ENCODE measurements around the gene ACOT4.
"Not testable (repeated sequence)": the region's sequence is repeated elsewhere in the genome, so short reads cannot be mapped to it uniquely, and the experiment has no call there.

Gene ACOT4

GRCh38 chr14:73591690-73592449 is at the start of gene ACOT4:
Gene ACOT4 (plus strand): TSS chr14:73591873. CDS start chr14:73591960, 87 bp downstream.
- DNase-seq = peak; percentile 85

DNA sequence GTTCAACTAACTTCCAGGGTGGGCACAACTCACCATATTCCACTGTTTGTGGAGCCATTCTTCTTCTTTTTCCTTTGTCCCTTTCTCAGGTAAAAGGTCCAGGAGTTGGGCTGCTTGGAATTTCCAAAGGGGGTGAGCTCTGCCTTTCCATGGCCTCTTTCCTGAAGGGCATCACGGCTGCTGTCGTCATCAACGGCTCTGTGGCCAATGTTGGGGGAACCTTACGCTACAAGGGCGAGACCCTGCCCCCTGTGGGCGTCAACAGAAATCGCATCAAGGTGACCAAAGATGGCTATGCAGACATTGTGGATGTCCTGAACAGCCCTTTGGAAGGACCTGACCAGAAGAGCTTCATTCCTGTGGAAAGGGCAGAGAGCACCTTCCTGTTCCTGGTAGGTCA is 48.7 kb upstream of the ACOT4 start:
- not testable (repeated sequence) for DNase-seq

GRCh38 chr14:73545353-73545752 is 46.3 kb upstream of the ACOT4 start:
- not testable (repeated sequence) for DNase-seq

GRCh38 chr14:73549097-73549496 is 42.6 kb upstream of the ACOT4 start:
- not testable (repeated sequence) for DNase-seq

DNA sequence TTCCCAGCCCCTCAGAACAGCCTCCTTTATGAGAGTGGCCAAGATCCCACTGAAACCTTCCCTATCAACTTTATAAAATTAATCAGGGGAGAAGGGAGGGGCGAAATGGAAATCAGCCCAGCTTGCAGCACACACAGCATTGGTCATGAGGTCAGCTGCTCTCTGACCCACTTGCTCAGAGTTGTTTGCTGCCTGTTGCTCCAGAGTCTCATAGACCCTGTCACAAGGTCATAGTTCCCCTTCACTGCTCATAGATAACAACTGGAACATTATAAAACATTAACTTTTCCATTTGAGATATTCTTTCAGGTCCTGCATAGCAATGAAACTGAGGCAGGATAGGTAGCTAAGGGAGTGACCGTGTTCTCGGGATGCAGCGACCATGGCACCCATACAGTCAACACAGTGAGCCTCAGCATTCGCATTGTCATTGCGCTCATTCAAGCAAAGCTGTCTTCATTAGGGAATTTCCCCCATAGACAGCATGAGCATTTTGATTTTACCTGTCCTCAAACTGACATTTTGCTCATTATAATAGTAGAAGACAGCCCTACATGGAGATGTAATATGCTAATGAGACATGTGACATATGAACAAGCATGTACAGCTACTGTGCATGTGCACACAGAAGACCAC is 41.7 kb upstream of the ACOT4 start:
- not testable (repeated sequence) for DNase-seq

DNA sequence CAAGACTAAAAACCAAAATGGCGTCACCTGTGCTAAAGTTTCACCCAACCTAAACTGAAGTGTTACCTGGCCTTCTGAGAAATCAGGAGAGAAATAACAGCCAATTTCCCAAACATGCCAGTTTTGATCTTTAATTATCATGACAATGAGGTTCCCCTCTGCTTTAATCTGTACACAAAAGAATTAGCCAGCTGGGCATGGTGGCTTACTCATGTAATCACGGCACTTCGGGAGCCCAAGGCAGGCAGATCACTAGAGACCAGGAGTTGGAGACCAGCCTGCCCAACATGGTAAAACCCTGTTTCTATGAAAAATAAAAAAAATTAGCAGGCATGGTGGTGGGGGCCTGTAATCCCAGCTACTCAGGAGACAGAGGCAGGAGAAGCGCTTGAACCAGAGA is 37.8 kb upstream of the ACOT4 start:
- DNase-seq = no peak

- not testable (repeated sequence) for DNase-seq
Observed at GRCh38 chr14:73557201-73557600, 34.5 kb upstream of the ACOT4 start.

- not testable (repeated sequence) for DNase-seq
Observed at GRCh38 chr14:73558238-73558637, 33.4 kb upstream of the ACOT4 start.

DNA sequence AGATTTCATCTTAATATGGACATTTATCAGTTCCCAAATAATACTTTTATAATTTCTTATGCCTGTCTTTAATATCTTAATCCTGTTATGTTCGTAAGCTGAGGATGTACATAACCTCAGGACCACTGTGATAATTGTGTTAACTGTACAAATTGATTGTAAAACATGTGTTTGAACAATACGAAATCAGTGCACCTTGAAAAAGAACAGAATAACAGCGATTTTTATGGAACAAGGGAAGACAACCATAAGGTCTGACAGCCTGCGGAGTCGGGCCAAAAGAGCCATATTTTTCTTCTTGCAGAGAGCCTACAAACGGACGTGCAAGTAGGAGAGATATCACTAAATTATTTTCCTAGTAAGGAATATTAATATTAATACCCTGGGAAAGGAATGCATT is 29.4 kb upstream of the ACOT4 start:
- DNase-seq = not testable (repeated sequence)

DNA sequence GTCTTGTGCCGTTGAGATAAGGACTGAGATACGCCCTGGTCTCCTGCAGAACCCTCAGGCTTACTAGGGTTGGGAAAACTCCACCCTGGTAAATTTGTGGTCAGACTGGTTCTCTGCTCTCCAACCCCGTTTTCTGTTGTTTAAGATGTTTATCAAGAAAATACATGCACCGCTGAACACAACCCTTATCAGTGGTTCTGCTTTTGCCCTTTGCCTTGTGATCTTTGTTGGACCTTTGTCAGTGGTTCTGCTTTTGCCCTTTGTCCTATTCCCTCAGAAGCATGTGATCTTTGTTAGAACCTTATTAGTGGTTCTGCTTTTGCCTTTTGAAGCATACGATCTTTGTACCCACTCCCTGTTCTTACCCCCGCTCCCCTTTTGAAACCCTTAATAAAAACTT is 29.0 kb upstream of the ACOT4 start:
- DNase-seq = not testable (repeated sequence)

- not testable (repeated sequence) for DNase-seq
Observed at GRCh38 chr14:73566431-73566830, 25.2 kb upstream of the ACOT4 start.

DNA sequence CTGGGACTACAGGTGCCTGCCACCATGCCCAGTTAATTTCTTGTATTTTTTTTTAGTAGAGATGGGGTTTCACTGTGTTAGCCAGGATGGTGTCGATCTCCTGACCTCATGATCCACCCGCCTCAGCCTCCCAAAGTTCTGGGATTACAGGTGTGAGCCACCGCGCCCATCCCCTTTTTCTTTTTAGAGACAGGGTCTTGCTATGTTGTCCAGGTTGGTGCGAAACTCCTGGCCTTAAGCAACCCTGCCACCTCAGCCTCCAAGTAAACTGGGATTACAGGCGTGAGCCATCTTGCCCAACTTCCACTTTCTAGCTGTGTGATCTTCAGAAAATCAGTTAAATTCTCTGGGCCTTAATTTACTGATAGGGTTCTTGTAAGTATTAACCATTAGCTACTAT is 24.7 kb upstream of the ACOT4 start:
- not testable (repeated sequence) for DNase-seq

GRCh38 chr14:73567358-73567757 is 24.3 kb upstream of the ACOT4 start:
- DNase-seq = no peak

DNA sequence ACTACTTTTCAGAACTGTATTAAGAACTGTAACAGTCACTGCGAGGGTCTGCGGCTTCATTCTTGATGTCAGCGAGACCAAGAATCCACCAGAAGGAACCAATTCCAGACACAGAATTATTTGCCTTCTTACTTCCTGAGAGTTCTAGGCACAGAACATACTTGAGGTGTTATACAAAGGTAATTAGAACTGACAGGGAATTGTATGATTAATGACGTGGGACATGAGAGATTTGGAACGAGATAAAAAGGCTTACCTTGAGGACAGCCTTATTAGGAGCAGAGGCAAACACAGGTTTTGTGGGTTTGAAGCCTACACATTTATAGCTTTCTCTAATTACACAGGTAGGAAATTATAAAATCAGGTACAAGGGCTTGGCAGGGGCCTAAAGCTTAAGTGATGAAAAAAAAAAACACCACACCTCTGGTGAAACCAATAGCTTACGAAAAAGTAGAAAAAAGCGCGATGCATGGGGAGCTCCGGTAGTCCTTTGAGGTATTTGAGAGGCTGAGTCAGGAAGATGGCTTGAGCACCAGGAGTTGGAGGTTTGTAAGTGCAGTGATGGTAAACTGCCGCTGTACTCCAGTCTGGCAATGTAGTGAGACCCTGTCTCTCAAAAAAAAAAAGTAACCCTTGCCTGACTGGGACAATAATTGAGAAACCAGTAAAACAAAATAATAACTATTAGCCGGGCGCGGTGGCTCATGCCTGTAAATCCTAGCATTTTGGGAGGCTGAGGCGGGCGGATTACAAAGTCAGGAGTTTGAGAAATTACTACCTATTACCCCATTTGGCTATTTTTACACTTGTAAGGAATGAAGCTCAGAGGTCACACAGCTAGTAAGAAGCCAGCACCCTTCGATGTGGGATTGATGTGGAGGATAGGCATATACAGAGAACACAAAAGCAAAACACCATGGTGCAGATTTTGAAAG is 23.5 kb upstream of the ACOT4 start:
- DNase-seq = peak; percentile 8

DNA sequence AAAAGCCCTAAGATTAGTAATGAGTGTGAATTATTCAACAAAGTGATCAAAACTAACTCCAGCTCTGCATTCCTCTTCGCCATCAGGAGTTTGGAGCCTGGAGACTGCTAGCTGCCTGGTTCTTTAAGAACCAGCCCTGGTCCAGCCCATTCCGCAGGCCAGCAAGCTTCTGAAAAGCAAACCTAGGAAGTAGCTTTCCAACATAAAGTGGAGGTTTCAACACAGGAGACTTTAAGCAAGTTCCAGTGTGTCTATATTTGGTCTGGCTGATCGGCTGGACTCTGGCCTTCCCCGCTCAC is 22.8 kb upstream of the ACOT4 start:
- not testable (repeated sequence) for DNase-seq

DNA sequence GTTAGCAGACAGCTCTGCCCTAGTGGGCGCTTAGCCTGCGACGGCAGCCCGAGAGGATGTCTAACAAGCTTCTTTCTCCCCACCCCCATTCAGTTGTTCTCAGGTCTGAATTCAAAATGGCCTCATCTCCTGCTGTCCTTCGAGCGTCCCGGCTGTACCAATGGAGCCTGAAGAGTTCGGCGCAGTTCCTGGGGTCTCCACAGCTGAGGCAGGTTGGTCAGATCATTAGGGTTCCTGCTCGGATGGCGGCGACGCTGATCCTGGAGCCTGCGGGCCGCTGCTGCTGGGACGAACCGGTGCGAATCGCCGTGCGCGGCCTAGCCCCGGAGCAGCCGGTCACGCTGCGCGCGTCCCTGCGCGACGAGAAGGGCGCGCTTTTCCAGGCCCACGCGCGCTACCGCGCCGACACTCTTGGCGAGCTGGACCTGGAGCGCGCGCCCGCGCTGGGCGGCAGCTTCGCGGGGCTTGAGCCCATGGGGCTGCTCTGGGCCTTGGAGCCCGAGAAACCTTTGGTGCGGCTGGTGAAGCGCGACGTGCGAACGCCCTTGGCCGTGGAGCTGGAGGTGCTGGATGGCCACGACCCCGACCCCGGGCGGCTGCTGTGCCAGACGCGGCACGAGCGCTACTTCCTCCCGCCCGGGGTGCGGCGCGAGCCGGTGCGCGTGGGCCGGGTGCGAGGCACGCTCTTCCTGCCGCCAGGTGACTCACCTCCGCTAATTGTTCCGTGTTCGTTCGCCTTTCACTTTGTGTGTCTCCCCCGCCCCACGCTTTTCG is 22.3 kb upstream of the ACOT4 start, which contains the start of gene ACOT2:
TSS of gene ACOT2 (plus strand) at position 29 of the 774 bp plus-strand sequence. CDS start at position 57, 28 bp downstream.
- peak; percentile 88 for DNase-seq

- peak; percentile 59 for DNase-seq
Observed at GRCh38 chr14:73570913-73571312, 20.8 kb upstream of the ACOT4 start.

- DNase-seq = peak; percentile 11
Observed at GRCh38 chr14:73573034-73573433, 18.6 kb upstream of the ACOT4 start.

- DNase-seq = not testable (repeated sequence)
Observed at GRCh38 chr14:73573740-73574139, 17.9 kb upstream of the ACOT4 start.

GRCh38 chr14:73574251-73574650 is 17.4 kb upstream of the ACOT4 start:
- DNase-seq = not testable (repeated sequence)

DNA sequence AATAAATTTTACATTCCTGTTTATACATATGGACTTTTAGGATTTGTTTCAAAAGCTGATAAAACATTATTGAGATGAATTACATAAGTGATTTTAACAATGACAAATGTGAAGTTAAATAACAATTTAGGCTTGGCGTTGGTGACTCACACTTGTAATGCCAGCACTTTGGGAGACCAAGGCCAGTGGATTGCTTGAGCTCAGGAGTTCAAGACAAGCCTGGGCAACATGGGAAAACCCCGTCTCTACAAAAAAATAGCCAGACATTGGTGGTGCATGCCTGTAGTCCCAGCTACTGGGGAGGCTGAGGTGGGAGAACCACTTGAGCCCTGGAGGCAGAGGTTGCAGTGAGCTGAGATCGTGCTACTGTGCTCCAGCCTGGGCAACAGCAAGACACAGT is 15.3 kb upstream of the ACOT4 start:
- DNase-seq = no peak

GRCh38 chr14:73577214-73577613 is 14.5 kb upstream of the ACOT4 start:
- DNase-seq = not testable (repeated sequence)

Data from DMS53 (cell line).